HCT116 (cell line): ENCODE results near the gene CTIF.

ENCODE experiments used
- CEBPB ChIP-seq: IDR thresholded peaks from 2 replicates; pipeline ENCODE4 v1.6.1; 2012; ENCODE audit warnings: low read depth
- CTCF ChIP-seq, 3 experiments: fragments of 200-600 bp in 1 of 3; sonication (generic) in 1 of 3; IDR thresholded peaks in 2 of 3; conservative IDR thresholded peaks in 1 of 3; 2 replicates each; pipeline ENCODE4 v1.5.1; 2012 to 2017; ENCODE audit warnings: low read depth in 2 of 3, low read length in 2 of 3, antibody characterized with exemption in 1 of 3, borderline replicate concordance in 1 of 3, control low read depth in 1 of 3, mild to moderate bottlenecking in 1 of 3, mixed read lengths in 1 of 3, mixed run types in 1 of 3, moderate library complexity in 1 of 3; ENCODE audit not compliant: insufficient read depth in 1 of 3
- ELF1 ChIP-seq: IDR thresholded peaks from 2 replicates; pipeline ENCODE4 v1.6.1; 2012; ENCODE audit warnings: low read depth, borderline replicate concordance
- EZH2 ChIP-seq: fragments of 200-600 bp; sonication (generic); IDR thresholded peaks from 2 replicates; pipeline ENCODE4 v1.6.1; 2017; ENCODE audit warnings: antibody characterized with exemption, mixed run types
- JUND ChIP-seq: IDR thresholded peaks from 2 replicates; pipeline ENCODE4 v1.6.1; 2012
- MAX ChIP-seq: IDR thresholded peaks from 2 replicates; pipeline ENCODE4 v1.6.1; 2012
- POLR2A ChIP-seq: IDR thresholded peaks from 2 replicates; pipeline ENCODE4 v1.7.0; 2011; ENCODE audit warnings: borderline replicate concordance; ENCODE audit not compliant: insufficient read depth, insufficient read length; ENCODE audit errors: extremely low read depth
- POLR2AphosphoS5 ChIP-seq: IDR thresholded peaks from 2 replicates; pipeline ENCODE4 v1.6.1; 2011; ENCODE audit warnings: mild to moderate bottlenecking, low read depth, low read length, moderate library complexity
- RAD21 ChIP-seq: IDR thresholded peaks from 2 replicates; pipeline ENCODE4 v1.6.1; 2012; ENCODE audit warnings: low read depth, mild to moderate bottlenecking
- REST ChIP-seq: IDR thresholded peaks from 2 replicates; pipeline ENCODE4 v1.6.1; 2012; ENCODE audit warnings: low read depth
- SIN3A ChIP-seq: IDR thresholded peaks from 2 replicates; pipeline ENCODE4 v1.6.1; 2012; ENCODE audit warnings: low read depth
- YY1 ChIP-seq: IDR thresholded peaks from 2 replicates; pipeline ENCODE4 v1.6.1; 2011; ENCODE audit warnings: low read length, low read depth, moderate library complexity, mild to moderate bottlenecking; ENCODE audit not compliant: insufficient replicate concordance; ENCODE audit errors: extremely low read depth
- ZBTB33 ChIP-seq: IDR thresholded peaks from 2 replicates; pipeline ENCODE4 v1.6.1; 2011; ENCODE audit warnings: mild to moderate bottlenecking, low read length, moderate library complexity; ENCODE audit not compliant: insufficient replicate concordance; ENCODE audit errors: extremely low read depth
- ZFX ChIP-seq: fragments of 450-650 bp; IDR thresholded peaks from 2 replicates; pipeline ENCODE4 v1.6.1; 2017

- no peak for TF ChIP-seq EZH2
- no peak for TF ChIP-seq RAD21
- no peak for TF ChIP-seq POLR2A
- TF ChIP-seq CTCF (IDR thresholded peaks at IDR 0.05 in 2 of 3, conservative IDR thresholded peaks at IDR 0.05 in 1 of 3; ENCODE audit: borderline replicate concordance in 1 of 3, insufficient read depth in 1 of 3, low read depth in 2 of 3, low read length in 2 of 3), result no peak
- TF ChIP-seq POLR2AphosphoS5, result no peak
- TF ChIP-seq SIN3A, result no peak
- no peak for TF ChIP-seq JUND
- TF ChIP-seq REST, result no peak
- no peak for TF ChIP-seq CEBPB
- no peak for TF ChIP-seq MAX
- no peak for TF ChIP-seq ZBTB33
- no peak for TF ChIP-seq YY1
- no peak for TF ChIP-seq ELF1
- no peak for TF ChIP-seq ZFX
Observed at GRCh38 chr18:48695671-48696070, 156.8 kb downstream of the CTIF start.
